Peyer's patch (tissue), 4 donors: ENCODE data around the gene ATF6. TPM values are rescaled to one million over a fixed set of nuclear protein-coding genes. Genes with fewer than 3 reads are reported as not detected.

Experiments
- DNase-seq, 3 donors: peaks; one replicate each; pipeline ENCODE4 v3.0.0-alpha.2; 2017 to 2019
- H3K27ac ChIP-seq, 4 donors: fragments of 200-600 bp; sonication (generic); one replicate each; pipeline ENCODE4 v1.5.1; 2016 to 2019
- H3K27me3 ChIP-seq, 2 donors: fragments of 200-600 bp; sonication (generic); one replicate each; pipeline ENCODE4 v1.5.1; 2019
- H3K36me3 ChIP-seq, 3 donors: fragments of 200-600 bp; sonication (generic); one replicate each; pipeline ENCODE4 v1.5.1; 2016 to 2019
- H3K4me1 ChIP-seq, 4 donors: fragments of 200-600 bp; sonication (generic); one replicate each; pipeline ENCODE4 v1.5.1; 2016 to 2019
- H3K4me3 ChIP-seq, 4 donors: fragments of 200-600 bp; sonication (generic); 1 replicate in 3 of 4; 2 replicates in 1 of 4; pipeline ENCODE4 v1.5.1; 2016 to 2019; ENCODE audit warnings: mild to moderate bottlenecking in 1 of 4
- H3K9me3 ChIP-seq, 4 donors: fragments of 200-600 bp; sonication (generic); one replicate each; pipeline ENCODE4 v1.5.1; 2016 to 2019; ENCODE audit warnings: mild to moderate bottlenecking in 1 of 4
- CTCF ChIP-seq, 6 experiments: fragments of 450-650 bp in 4 of 6; fragments of 200-600 bp in 2 of 6; sonication (generic) in 1 of 6; IDR thresholded peaks; one replicate each; pipeline ENCODE4 v1.5.1; 2017 to 2019; ENCODE audit warnings: antibody characterized with exemption in 6 of 6, mild to moderate bottlenecking in 3 of 6, moderate library complexity in 1 of 6
- POLR2A ChIP-seq, 2 donors: fragments of 450-650 bp; IDR thresholded peaks; one replicate each; pipeline ENCODE4 v1.5.1; 2017; ENCODE audit warnings: antibody characterized with exemption in 2 of 2, mild to moderate bottlenecking in 2 of 2, moderate library complexity in 2 of 2
- total RNA-seq, 4 donors: library from RNA; depleted of rRNA; stranded (reverse); fragments of >200 nt; gene quantifications; one replicate each; pipeline ENCODE4 v1.1.0, GENCODE V29; 2016

The ATF6 gene
- total RNA-seq, 4 donors from 2014 or later = 15.5 to 21.4 (median 20.8) TPM

DNA sequence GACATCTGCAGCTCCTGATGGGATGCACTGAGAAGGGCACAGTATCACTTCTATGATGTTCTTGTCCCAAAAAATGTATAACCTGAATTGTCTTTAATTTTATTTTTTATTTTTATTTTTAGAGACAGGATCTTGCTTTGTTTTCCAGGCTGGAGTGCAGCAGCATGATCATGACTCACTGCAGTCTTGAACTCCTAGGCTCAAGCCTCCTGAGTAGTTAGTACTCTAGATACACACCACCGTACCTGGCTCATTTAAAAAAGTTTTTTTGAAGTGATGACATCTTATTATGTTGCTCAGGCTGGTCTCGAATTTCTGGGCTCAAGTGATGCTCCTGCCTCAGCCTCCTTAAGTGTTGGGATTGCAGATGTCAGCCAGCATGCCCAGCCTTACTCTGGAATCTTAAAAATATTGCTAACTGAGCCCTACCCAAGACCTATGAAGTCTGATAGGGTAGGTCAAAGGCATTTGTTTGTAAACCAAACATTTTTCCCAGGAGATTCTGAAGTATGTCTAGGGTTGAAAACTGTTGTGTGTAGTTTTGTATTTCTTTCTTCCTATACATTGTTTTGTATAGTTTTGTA is 68.9 kb downstream of the ATF6 start:
- Histone ChIP-seq H3K27ac (no peak overlapping the region), H3K36me3 (peaks cover 0 to 6% (median 0%) of the 10 kb centered on the region in 3 donors), H3K27me3 (no peaks in the 10 kb centered on the region), H3K4me3 (no peak overlapping the region), H3K4me1 (no peaks in the 10 kb centered on the region), H3K9me3 (no peaks in the 10 kb centered on the region)
- DNase-seq = no peak
- no peak for TF ChIP-seq CTCF (IDR thresholded peaks at IDR 0.05)
- TF ChIP-seq POLR2A (IDR thresholded peaks at IDR 0.05) = no peak

DNA sequence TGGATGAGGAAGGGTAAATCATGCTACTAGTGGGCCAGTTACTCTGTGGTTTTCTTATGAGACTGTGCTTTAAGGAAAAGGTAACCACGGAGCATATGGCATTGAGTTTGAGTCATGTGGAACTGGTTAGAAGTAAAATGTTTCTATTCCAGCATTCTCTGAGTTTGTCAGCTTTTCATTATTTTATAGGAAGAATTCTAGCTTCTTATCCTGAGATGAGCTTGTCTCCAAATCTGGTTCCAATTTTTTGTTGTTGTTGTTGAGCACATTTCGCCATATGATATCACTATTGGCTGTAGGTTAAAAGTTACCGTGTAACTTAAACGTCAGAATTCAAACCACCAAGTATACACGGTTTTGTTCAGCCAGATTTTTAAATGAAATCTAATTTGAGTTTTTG is 69.9 kb downstream of the ATF6 start:
- TF ChIP-seq POLR2A (IDR thresholded peaks at IDR 0.05) = no peak
- TF ChIP-seq CTCF (IDR thresholded peaks at IDR 0.05) = no peak
- DNase-seq = no peak
- H3K36me3 ChIP-seq = peaks cover 0 to 6% (median 0%) of the 10 kb centered on the region in 3 donors

DNA sequence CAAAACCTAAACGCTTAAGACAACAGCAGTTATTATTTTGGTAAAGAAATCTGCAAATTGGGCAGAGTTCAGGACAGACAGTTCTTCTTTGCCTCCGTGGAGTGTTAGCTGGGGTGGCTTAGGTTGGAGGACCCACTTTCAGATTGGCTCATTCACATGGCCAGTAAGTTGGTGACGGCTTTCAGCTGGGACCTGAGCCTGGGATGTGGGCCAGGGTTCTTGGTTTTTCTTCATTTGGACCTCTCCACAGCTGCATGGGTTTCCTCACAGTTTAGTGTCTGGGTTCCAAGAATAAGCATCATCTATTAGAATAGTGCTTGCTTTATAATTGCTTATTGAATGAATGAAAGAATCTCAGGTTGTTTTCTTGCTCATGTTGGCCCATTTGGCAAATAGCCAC is 72.2 kb downstream of the ATF6 start:
- Histone ChIP-seq H3K36me3 (peaks cover 0 to 6% (median 0%) of the 10 kb centered on the region in 3 donors), H3K27ac (no peak overlapping the region), H3K27me3 (no peaks in the 10 kb centered on the region), H3K4me1 (no peaks in the 10 kb centered on the region), H3K4me3 (no peak overlapping the region), H3K9me3 (no peaks in the 10 kb centered on the region)
- DNase-seq = no peak
- TF ChIP-seq CTCF (IDR thresholded peaks at IDR 0.05) = no peak
- no peak for TF ChIP-seq POLR2A (IDR thresholded peaks at IDR 0.05)

More for the DNA sequence above, 69.9 kb downstream of the ATF6 start:
- Histone ChIP-seq H3K4me3 (no peak overlapping the region), H3K9me3 (no peaks in the 10 kb centered on the region), H3K27ac (no peak overlapping the region), H3K4me1 (no peaks in the 10 kb centered on the region), H3K27me3 (no peaks in the 10 kb centered on the region)

- no peaks in the 10 kb centered on the region for H3K9me3 ChIP-seq
- H3K27me3 ChIP-seq = no peaks in the 10 kb centered on the region
- DNase-seq = no peak
- H3K4me3 ChIP-seq = no peak overlapping the region
- H3K4me1 ChIP-seq = no peaks in the 10 kb centered on the region
- peaks cover 0 to 6% (median 0%) of the 10 kb centered on the region in 3 donors for H3K36me3 ChIP-seq
- no peak for TF ChIP-seq POLR2A (IDR thresholded peaks at IDR 0.05)
- no peak for TF ChIP-seq CTCF (IDR thresholded peaks at IDR 0.05)
- no peak overlapping the region for H3K27ac ChIP-seq
These were observed 72.8 kb downstream of the ATF6 start for GRCh38 chr1:161838885-161839284.

DNA sequence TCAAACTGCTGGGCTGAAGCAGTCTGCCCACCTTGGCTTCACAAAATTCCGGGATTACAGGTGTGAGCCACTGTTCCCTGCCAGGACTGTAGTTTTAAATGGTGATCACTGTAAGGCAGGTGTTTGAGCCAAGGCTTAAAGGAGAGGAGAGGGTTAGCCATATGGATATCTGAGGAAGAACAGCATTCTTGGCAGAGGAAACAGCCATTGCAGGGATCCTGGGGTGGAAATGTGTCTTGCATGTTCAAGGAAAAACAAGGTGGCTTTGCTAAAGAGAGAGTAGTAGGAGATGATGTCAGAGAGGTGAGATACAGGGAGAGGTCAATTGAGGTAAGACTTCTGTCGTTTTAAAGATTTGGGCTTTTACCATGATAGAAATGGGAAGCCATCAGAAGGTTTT is 73.5 kb downstream of the ATF6 start:
- no peaks in the 10 kb centered on the region for H3K4me1 ChIP-seq
- TF ChIP-seq POLR2A (IDR thresholded peaks at IDR 0.05) (no peak), CTCF (IDR thresholded peaks at IDR 0.05) (no peak)
- H3K27ac ChIP-seq = no peak overlapping the region
- H3K4me3 ChIP-seq = no peak overlapping the region
- no peak for DNase-seq
- peaks cover 0 to 6% (median 0%) of the 10 kb centered on the region in 3 donors for H3K36me3 ChIP-seq
- H3K9me3 ChIP-seq = no peaks in the 10 kb centered on the region
- H3K27me3 ChIP-seq = no peaks in the 10 kb centered on the region

DNA sequence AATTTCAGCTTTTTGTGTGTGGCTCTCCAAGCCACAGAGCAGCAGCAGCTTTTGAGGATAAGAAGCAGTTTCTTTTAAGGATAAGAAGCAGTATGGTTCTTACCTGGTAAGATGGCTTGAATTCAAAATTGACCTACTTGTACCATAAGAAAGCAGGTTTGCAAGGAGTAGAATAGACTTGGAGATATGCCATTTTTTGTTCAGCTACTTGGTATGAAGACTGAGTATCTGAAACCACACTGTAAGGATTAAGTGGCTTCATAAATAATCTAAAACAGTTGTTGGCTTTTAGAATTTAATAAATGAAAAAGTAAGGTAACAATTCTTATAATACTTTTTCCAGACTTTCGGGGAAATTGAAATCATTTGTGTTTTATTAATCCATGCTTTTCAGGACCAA is 74.2 kb downstream of the ATF6 start:
- Histone ChIP-seq H3K27ac (no peak overlapping the region), H3K4me1 (no peaks in the 10 kb centered on the region), H3K4me3 (no peak overlapping the region), H3K9me3 (no peaks in the 10 kb centered on the region), H3K27me3 (no peaks in the 10 kb centered on the region), H3K36me3 (peaks cover 0 to 6% (median 0%) of the 10 kb centered on the region in 3 donors)
- TF ChIP-seq CTCF (IDR thresholded peaks at IDR 0.05) (no peak), POLR2A (IDR thresholded peaks at IDR 0.05) (no peak)
- no peak for DNase-seq
